HG03159 (cell line): ENCODE data around the gene MRFAP1.
"Not testable (repeated sequence)": the region's sequence is repeated elsewhere in the genome, so short reads cannot be mapped to it uniquely, and the experiment has no call there.

Experiments used
- ATAC-seq: cut with Tn5 transposase; IDR thresholded peaks from one replicate; pipeline ENCODE4 v1.9.1; 2021; ENCODE audit warnings: mild to moderate bottlenecking, moderate library complexity; ENCODE audit not compliant: unreplicated experiment

Gene MRFAP1

GRCh38 chr4:6632125-6632524 is 8.4 kb upstream of the MRFAP1 start:
- ATAC-seq, result no peak

- no peak for ATAC-seq
Measured at GRCh38 chr4:6633091-6633906, 7.2 kb upstream of the MRFAP1 start.

GRCh38 chr4:6634746-6635145 is 5.7 kb upstream of the MRFAP1 start:
- ATAC-seq, result no peak

- no peak for ATAC-seq
Measured at GRCh38 chr4:6639137-6639680, 1.3 kb upstream of the MRFAP1 start.

GRCh38 chr4:6641164-6641970 is 882 bp downstream of the MRFAP1 start:
- ATAC-seq, result peak; percentile 33

- ATAC-seq, result no peak
Measured at GRCh38 chr4:6641971-6642320, 1.5 kb downstream of the MRFAP1 start.

- ATAC-seq, result no peak
Measured at GRCh38 chr4:6643141-6643847, 2.8 kb downstream of the MRFAP1 start.

GRCh38 chr4:6644792-6645530 is 4.5 kb downstream of the MRFAP1 start:
- no peak for ATAC-seq

- no peak for ATAC-seq
Measured at GRCh38 chr4:6647169-6647568, 6.7 kb downstream of the MRFAP1 start.

- ATAC-seq, result no peak
Measured at GRCh38 chr4:6647582-6648230, 7.2 kb downstream of the MRFAP1 start.

GRCh38 chr4:6649216-6649615 is 8.7 kb downstream of the MRFAP1 start:
- ATAC-seq, result no peak

- ATAC-seq, result not testable (repeated sequence)
Measured at GRCh38 chr4:6654211-6654610, 13.7 kb downstream of the MRFAP1 start.

GRCh38 chr4:6655291-6655690 is 14.8 kb downstream of the MRFAP1 start:
- not testable (repeated sequence) for ATAC-seq

GRCh38 chr4:6655924-6656323 is 15.4 kb downstream of the MRFAP1 start:
- no peak for ATAC-seq

GRCh38 chr4:6657242-6658208 is 17.0 kb downstream of the MRFAP1 start:
- ATAC-seq, result no peak

- ATAC-seq, result no peak
Measured at GRCh38 chr4:6658209-6658595, 17.7 kb downstream of the MRFAP1 start.

- ATAC-seq, result no peak
Measured at GRCh38 chr4:6658597-6659075, 18.2 kb downstream of the MRFAP1 start.

- ATAC-seq, result no peak
Measured at GRCh38 chr4:6659897-6660296, 19.4 kb downstream of the MRFAP1 start.

GRCh38 chr4:6660430-6660829 is 19.9 kb downstream of the MRFAP1 start:
- ATAC-seq, result no peak
